ENCODE data around the gene OSCAR. TPM values are rescaled to one million over a fixed set of nuclear protein-coding genes. Genes with fewer than 3 reads are reported as not detected.

Gene OSCAR
- total and polyA plus RNA-seq, 2 of the 13 experiments (the other 11 are each of a cell fraction or from before 2014, with no cell fraction given): 1.9 TPM; not detected in 1

DNA sequence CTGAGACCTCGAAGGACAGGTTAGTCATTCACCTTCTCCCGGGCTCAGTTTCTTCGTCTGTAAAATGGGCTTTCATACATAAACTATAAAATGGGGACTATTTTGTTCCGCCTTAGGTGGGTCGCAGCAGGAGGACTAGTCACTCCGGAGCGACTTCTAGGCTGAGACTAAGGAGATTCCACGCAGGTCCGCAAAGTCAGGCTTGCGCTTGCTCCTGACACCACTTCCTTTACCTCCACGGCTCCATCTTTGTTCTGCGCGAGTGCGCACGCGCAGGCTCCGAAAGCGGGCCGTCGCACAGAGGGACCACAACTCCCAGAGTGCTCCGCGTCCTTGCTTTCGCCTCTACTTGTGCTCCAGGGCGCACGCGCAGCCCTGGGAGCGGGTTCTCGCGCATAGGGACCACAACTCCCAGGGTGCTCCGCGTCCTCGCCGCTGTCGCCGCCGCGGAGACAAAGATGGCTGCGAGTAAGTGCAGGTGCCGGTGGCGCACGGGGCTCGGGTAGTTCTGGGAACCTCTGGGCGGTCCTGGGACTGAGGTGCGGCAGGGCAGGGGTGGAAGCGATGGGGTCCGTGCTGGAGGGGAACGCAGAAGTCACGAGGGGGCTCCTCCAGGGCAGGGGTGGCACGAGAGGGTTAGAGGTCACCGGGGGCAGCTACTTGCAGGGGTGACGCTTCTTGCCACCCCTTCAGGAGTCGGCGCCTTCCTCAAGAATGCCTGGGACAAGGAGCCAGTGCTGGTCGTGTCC lies 2.0 kb upstream of the OSCAR start, which contains the start of gene NDUFA3 (continued):
- peak; percentile 96 for TF ChIP-seq GMEB1 (CRISPR knock-in tag; IDR thresholded peaks at IDR 0.05; ENCODE audit: borderline replicate concordance)
- TF ChIP-seq, protein P1, sequence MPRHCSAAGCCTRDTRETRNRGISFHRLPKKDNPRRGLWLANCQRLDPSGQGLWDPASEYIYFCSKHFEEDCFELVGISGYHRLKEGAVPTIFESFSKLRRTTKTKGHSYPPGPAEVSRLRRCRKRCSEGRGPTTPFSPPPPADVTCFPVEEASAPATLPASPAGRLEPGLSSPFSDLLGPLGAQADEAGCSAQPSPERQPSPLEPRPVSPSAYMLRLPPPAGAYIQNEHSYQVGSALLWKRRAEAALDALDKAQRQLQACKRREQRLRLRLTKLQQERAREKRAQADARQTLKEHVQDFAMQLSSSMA (CRISPR knock-in tag; IDR thresholded peaks at IDR 0.05): 0 out of 2 replicates have a peak, but pooled peaks have one; percentile 77
- no peak for TF ChIP-seq SCMH1 (CRISPR knock-in tag; IDR thresholded peaks at IDR 0.05; ENCODE audit: borderline replicate concordance)
- TF ChIP-seq ZNF512B (CRISPR knock-in tag; IDR thresholded peaks at IDR 0.05; ENCODE audit: borderline replicate concordance): no peak
- TF ChIP-seq, protein P2, sequence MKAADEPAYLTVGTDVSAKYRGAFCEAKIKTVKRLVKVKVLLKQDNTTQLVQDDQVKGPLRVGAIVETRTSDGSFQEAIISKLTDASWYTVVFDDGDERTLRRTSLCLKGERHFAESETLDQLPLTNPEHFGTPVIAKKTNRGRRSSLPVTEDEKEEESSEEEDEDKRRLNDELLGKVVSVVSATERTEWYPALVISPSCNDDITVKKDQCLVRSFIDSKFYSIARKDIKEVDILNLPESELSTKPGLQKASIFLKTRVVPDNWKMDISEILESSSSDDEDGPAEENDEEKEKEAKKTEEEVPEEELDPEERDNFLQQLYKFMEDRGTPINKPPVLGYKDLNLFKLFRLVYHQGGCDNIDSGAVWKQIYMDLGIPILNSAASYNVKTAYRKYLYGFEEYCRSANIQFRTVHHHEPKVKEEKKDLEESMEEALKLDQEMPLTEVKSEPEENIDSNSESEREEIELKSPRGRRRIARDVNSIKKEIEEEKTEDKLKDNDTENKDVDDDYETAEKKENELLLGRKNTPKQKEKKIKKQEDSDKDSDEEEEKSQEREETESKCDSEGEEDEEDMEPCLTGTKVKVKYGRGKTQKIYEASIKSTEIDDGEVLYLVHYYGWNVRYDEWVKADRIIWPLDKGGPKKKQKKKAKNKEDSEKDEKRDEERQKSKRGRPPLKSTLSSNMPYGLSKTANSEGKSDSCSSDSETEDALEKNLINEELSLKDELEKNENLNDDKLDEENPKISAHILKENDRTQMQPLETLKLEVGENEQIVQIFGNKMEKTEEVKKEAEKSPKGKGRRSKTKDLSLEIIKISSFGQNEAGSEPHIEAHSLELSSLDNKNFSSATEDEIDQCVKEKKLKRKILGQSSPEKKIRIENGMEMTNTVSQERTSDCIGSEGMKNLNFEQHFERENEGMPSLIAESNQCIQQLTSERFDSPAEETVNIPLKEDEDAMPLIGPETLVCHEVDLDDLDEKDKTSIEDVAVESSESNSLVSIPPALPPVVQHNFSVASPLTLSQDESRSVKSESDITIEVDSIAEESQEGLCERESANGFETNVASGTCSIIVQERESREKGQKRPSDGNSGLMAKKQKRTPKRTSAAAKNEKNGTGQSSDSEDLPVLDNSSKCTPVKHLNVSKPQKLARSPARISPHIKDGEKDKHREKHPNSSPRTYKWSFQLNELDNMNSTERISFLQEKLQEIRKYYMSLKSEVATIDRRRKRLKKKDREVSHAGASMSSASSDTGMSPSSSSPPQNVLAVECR (CRISPR knock-in tag; IDR thresholded peaks at IDR 0.05; ENCODE audit: borderline replicate concordance): peak; percentile 93
- no peak for TF ChIP-seq TGIF2 (CRISPR knock-in tag; IDR thresholded peaks at IDR 0.05)
- no peak for TF ChIP-seq NFATC3 (CRISPR knock-in tag; IDR thresholded peaks at IDR 0.05)
- TF ChIP-seq KDM5B (CRISPR knock-in tag; IDR thresholded peaks at IDR 0.05; ENCODE audit: borderline replicate concordance): peak; percentile 84; the same call in 1 of the 2 replicates
- TF ChIP-seq CC2D1A (CRISPR knock-in tag; IDR thresholded peaks at IDR 0.05): no peak
- TF ChIP-seq UBTF (CRISPR knock-in tag; IDR thresholded peaks at IDR 0.05): peak; percentile 60
- no peak for TF ChIP-seq TEAD2 (CRISPR knock-in tag; IDR thresholded peaks at IDR 0.05)
- peak; percentile 83; the same call in 1 of the 2 replicates for TF ChIP-seq SPEN (CRISPR knock-in tag; IDR thresholded peaks at IDR 0.05; ENCODE audit: low read depth)
- TF ChIP-seq ZNF333 (CRISPR knock-in tag; IDR thresholded peaks at IDR 0.05; ENCODE audit: borderline replicate concordance): no peak; the same call in 1 of the 2 replicates
- TF ChIP-seq ZNF629 (CRISPR knock-in tag; conservative IDR thresholded peaks at IDR 0.05): peak; percentile 100
- TF ChIP-seq ZNF749 (CRISPR knock-in tag; IDR thresholded peaks at IDR 0.05; ENCODE audit: borderline replicate concordance): no peak
- no peak for TF ChIP-seq ZNF326 (CRISPR knock-in tag; IDR thresholded peaks at IDR 0.05; ENCODE audit: borderline replicate concordance)
